ENCODE results near the gene NT5M.

DNA sequence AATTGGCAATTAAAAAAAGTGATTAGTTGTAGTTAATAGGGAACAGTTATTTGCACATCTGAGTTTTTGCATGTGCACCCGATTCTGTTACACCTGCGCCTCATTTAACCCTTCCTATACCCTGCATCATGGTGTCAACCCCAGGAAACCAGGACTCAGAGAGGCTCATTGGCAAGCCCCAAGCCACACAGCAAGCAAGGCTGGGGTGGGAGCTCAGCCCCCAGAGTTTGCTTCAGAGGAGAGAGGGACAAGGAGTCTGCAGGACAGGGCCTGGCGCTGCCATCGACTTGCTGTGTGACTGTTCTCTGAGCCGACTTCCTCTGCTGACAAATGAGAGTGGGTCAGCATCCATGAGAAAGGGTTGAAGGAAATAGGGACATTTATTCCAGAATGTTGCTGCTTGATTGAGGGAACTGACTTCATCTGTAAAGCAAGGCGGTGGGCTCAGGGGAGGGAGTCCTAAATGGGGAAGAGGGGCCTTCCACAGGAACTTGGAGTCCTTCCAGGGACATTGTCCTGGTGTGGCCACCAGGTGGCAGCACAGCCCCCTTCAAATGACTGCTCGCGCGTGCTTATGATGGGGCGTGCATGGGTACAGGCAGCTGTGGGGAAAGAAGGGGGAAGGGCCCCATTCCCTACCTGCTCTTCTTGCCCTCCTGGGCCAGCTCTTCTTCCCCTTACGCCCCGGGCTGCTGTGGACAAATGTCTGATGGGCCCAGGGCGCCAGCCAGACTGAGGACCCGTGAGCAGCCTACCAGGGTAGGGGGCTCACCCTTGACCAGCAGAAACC, 51.6 kb downstream of the NT5M start:
- TF ChIP-seq, protein P1, sequence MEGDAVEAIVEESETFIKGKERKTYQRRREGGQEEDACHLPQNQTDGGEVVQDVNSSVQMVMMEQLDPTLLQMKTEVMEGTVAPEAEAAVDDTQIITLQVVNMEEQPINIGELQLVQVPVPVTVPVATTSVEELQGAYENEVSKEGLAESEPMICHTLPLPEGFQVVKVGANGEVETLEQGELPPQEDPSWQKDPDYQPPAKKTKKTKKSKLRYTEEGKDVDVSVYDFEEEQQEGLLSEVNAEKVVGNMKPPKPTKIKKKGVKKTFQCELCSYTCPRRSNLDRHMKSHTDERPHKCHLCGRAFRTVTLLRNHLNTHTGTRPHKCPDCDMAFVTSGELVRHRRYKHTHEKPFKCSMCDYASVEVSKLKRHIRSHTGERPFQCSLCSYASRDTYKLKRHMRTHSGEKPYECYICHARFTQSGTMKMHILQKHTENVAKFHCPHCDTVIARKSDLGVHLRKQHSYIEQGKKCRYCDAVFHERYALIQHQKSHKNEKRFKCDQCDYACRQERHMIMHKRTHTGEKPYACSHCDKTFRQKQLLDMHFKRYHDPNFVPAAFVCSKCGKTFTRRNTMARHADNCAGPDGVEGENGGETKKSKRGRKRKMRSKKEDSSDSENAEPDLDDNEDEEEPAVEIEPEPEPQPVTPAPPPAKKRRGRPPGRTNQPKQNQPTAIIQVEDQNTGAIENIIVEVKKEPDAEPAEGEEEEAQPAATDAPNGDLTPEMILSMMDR (IDR thresholded peaks at IDR 0.05), result peak; percentile 83 to 94 (median 92)
- TF ChIP-seq POLR2A (IDR thresholded peaks at IDR 0.05), result no peak

All from breast epithelium (tissue), 3 donors.